T-helper 17 cell (primary cell): ENCODE data around the gene LVRN. TPM values are rescaled to one million over a fixed set of nuclear protein-coding genes. Genes with fewer than 3 reads are reported as not detected.

Experiments used
- ATAC-seq: fragments of 150-1000 bp; cut with Tn5 transposase; 2 replicates; pipeline ENCODE4 v1.10.0; 2021; ENCODE audit warnings: mild to moderate bottlenecking, moderate library complexity
- DNase-seq, 3 donors: peaks; one replicate each; pipeline versions ENCODE4 v3.0.0 to v3.0.0-alpha.2; 2020 to 2021
- H3K9me3 ChIP-seq: one replicate; pipeline ENCODE4 v1.7.0; 2013; ENCODE audit warnings: low read length, mild to moderate bottlenecking; ENCODE audit not compliant: control insufficient read depth, poor library complexity, severe bottlenecking
- H3K27ac Mint-ChIP-seq: one replicate; pipeline ENCODE4 v1.8.0; 2022; ENCODE audit warnings: mild to moderate bottlenecking, moderate library complexity, mixed read lengths
- H3K27me3 Mint-ChIP-seq: one replicate; pipeline ENCODE4 v1.8.0; 2022; ENCODE audit warnings: mixed read lengths
- H3K36me3 Mint-ChIP-seq: one replicate; pipeline ENCODE4 v1.8.0; 2022; ENCODE audit warnings: low read depth, mixed read lengths
- H3K4me1 Mint-ChIP-seq: one replicate; pipeline ENCODE4 v1.8.0; 2022; ENCODE audit warnings: mild to moderate bottlenecking, mixed read lengths
- H3K4me3 Mint-ChIP-seq: one replicate; pipeline ENCODE4 v1.8.0; 2022; ENCODE audit warnings: mild to moderate bottlenecking, moderate library complexity, mixed read lengths
- total RNA-seq, 4 donors: library from RNA in 2 of 4; stranded (reverse) in 2 of 4; gene quantifications; one replicate each; pipeline ENCODE4 v1.2.3 and lab custom pipeline; 2022 to 2026

LVRN gene
- total RNA-seq, 2 donors from 2014 or later: not detected

DNA sequence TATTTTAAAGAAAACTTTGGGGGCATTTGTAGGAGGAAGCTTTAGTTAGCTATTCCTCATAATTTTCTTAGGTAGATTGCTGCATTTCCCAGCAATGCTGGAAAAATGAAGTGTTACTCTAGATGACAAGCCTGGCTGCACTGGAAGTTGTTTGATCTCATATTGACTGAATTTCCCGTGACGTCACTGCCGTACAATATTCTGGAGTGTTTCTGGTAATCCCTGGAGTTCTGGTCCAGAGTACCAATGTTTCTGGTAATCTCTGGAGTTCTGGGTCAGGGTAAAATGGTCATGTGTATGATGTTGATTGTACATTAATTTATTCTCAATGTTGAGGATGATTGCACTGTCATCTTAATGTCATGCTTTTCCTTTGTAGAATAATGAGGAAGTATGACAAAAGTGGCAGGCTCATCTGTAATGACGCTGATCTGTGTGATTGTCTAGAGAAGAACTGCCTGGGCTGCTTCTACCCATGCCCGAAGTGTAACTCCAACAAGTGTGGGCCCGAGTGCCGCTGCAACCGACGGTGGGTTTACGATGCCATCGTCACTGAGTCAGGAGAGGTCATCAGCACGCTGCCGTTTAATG, 96.2 kb downstream of the LVRN start:
- H3K27me3 Mint-ChIP-seq: peaks cover 40% of the 10 kb centered on the region
- H3K27ac Mint-ChIP-seq: no peak overlapping the region
- DNase-seq: no peak
- H3K36me3 Mint-ChIP-seq: peaks cover 3% of the 10 kb centered on the region
- H3K9me3 ChIP-seq: no peaks in the 10 kb centered on the region
- no peak for ATAC-seq
- H3K4me1 Mint-ChIP-seq: no peaks in the 10 kb centered on the region
- no peak overlapping the region for H3K4me3 Mint-ChIP-seq

DNA sequence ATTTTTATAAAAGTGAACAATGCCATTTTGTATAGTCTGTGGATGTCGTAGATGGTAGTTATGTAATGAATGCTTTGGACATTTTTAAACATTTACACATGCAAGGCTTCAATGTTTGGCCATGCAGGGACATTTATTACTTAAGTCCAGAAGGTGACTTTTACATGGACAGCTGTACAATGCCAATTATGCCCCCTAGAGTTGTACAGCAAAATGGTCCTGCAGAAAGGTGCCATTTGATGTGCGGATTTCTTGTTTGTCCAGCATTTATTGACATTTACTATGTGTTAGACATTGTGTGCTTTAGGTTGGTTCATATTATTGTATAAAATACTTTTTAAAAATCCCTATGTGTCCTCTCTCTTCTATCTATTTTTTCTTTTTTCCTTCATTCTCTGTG, 100.1 kb downstream of the LVRN start:
- H3K36me3 Mint-ChIP-seq: peaks cover 4% of the 10 kb centered on the region
- H3K27ac Mint-ChIP-seq: no peak overlapping the region
- peaks cover 44% of the 10 kb centered on the region for H3K27me3 Mint-ChIP-seq
- DNase-seq (no peak), ATAC-seq (no peak)
- no peak overlapping the region for H3K4me3 Mint-ChIP-seq
- H3K9me3 ChIP-seq: no peaks in the 10 kb centered on the region
- no peaks in the 10 kb centered on the region for H3K4me1 Mint-ChIP-seq

DNA sequence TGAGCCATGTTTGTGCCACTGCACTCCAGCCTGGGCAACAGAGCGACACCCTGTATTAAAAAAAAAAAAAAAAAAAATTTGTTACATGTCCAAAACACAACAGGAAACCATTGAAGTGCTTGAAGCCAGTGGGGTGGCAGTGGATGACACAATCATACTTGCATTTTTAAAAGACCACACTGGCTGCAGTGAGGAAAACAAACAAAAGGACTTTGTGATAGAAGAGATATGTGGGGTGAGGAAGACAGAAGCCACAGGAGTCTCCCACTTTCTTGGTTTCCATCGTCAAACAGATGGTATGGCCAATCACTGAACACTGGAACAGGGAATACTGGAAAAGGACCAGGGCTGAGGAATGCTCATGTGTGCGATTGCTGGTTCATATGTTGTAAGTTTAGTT, 101.7 kb downstream of the LVRN start:
- ATAC-seq (no peak), DNase-seq (no peak)
- Mint-ChIP-seq H3K4me1 (no peaks in the 10 kb centered on the region), H3K27me3 (peaks cover 35% of the 10 kb centered on the region), H3K4me3 (no peak overlapping the region), H3K27ac (no peak overlapping the region), H3K36me3 (peaks cover 4% of the 10 kb centered on the region)
- no peaks in the 10 kb centered on the region for H3K9me3 ChIP-seq

DNA sequence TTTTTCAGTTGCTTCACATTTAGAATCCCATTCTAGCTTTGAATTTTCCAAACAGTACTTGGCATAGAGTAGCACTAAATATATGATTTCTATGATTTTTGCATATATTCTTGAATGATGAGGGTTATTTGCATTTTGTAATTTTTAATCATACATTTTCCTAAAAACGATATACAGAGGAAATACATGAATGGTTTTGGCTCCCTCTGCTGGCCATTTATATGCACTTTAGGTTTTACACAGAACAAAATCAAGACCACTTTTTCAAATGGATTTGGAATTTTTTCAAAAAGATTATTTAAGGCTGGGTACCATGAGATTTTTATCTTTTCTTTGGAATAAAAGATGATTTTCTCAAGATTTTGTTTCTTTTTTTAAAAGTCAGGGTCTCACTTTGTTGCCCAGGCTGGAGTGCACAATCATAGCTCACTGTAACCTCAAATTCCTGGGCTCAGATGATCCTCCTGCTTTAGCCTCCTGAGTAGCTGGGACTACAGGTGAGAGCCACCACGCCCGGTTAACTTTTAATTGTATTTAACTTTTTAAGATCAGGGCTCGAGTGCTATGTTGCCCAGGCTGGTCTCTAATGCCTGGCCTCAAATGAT, 105.9 kb downstream of the LVRN start:
- no peaks in the 10 kb centered on the region for H3K4me1 Mint-ChIP-seq
- H3K9me3 ChIP-seq: no peaks in the 10 kb centered on the region
- ATAC-seq (peak; percentile 52), DNase-seq (no peak)
- H3K4me3 Mint-ChIP-seq: no peak overlapping the region
- H3K27me3 Mint-ChIP-seq: peaks cover 35% of the 10 kb centered on the region
- no peak overlapping the region for H3K27ac Mint-ChIP-seq
- peaks cover 4% of the 10 kb centered on the region for H3K36me3 Mint-ChIP-seq

DNA sequence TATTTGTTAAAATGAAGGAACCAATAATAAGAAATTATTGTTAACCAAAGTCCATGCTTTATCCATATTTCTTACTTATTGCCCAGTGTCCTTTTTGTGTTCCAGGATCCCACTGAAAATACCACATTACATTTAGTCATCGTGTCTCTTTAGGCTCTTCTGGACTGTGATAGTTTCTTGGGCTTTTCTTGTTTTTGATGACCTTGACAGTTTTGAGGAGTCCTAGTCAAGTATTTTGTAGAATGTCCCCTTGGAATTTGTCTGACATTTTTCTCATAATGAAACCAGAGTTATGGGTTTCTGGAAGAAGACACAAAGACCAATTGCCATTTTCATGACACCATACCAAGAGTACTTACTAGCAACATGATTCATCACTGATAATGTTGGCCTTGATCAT, 108.9 kb downstream of the LVRN start:
- peaks cover 41% of the 10 kb centered on the region for H3K27me3 Mint-ChIP-seq
- peaks cover 2% of the 10 kb centered on the region for H3K36me3 Mint-ChIP-seq

DNA sequence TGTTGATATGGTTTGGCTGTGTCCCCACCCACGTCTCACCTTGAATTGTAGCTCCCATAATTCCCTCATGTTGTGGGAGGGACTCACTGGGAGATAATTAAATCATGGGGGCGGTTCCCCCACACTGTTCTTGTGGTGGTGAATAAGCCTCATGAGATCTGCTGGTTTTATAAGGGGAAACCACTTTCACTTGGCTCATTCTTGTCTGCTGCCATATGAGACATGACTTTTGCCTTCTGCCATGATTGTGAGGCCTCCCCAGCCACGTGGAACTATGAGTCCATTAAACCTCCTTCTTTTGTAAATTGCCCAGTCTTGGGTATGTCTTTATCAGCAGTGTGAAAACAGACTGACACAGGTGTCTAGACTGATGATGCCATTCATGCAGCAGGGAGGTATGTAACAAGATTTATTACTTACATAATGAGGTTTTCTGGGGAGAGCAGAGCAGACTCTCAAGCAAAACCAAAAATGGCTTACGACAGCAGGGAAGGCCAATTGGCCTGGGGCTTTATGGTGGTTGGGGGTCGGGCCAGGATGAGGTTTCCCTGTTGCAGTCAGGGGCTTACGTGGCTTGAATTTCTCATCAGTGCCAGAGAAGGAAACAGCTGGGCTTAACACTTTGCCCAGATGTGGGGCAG, 113.0 kb downstream of the LVRN start:
- no peaks in the 10 kb centered on the region for H3K9me3 ChIP-seq
- peaks cover 3% of the 10 kb centered on the region for H3K4me1 Mint-ChIP-seq
- H3K27me3 Mint-ChIP-seq: peaks cover 30% of the 10 kb centered on the region
- no peak for DNase-seq
- no peak overlapping the region for H3K4me3 Mint-ChIP-seq
- H3K27ac Mint-ChIP-seq: no peak overlapping the region
- no peak for ATAC-seq
- no peaks in the 10 kb centered on the region for H3K36me3 Mint-ChIP-seq

More for the DNA sequence above, 108.9 kb downstream of the LVRN start:
- ATAC-seq (no peak), DNase-seq (no peak)
- H3K4me3 Mint-ChIP-seq: no peak overlapping the region
- no peak overlapping the region for H3K27ac Mint-ChIP-seq
- no peaks in the 10 kb centered on the region for H3K9me3 ChIP-seq
- H3K4me1 Mint-ChIP-seq: peaks cover 3% of the 10 kb centered on the region

DNA sequence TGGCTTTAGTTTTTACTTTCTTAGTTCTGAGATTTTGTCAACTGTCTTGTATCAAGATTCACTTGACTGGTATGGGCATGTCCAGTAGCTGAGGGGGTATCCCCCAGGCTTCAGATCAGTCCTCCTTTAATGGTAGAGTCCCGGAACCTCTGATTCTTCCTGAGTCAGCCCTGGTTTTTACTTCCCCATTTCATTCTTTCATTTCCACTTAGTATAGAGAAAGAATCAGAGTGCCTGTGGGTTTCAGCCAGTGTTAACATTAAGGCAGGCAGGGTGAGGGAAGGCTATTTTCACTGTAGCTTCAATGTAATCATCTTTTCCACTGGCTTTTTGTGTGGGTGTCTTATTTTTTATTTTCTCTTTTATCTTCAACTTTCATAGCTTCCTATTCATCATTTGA, 114.2 kb downstream of the LVRN start:
- no peaks in the 10 kb centered on the region for H3K9me3 ChIP-seq
- H3K27me3 Mint-ChIP-seq: peaks cover 30% of the 10 kb centered on the region
- H3K27ac Mint-ChIP-seq: no peak overlapping the region
- H3K4me1 Mint-ChIP-seq: peaks cover 5% of the 10 kb centered on the region
- no peak overlapping the region for H3K4me3 Mint-ChIP-seq
- ATAC-seq (peak; percentile 72), DNase-seq (no peak)
- H3K36me3 Mint-ChIP-seq: no peaks in the 10 kb centered on the region

Other genes starting within 250 kb of the LVRN start
- gene CDO1, start 145.8 kb upstream of the LVRN start, total RNA-seq: not detected
- gene ATG12, start 120.9 kb upstream of the LVRN start, total RNA-seq: 10 to 100 TPM; 58.0 to 64.2 TPM
- 10 to 100 TPM; 44.5 to 45.0 TPM for gene AP3S1, start 120.5 kb upstream of the LVRN start, total RNA-seq
- not detected for gene ARL14EPL, start 70.0 kb downstream of the LVRN start, total RNA-seq
- 10 to 100 TPM; 31.3 to 32.5 TPM for gene COMMD10, start 122.5 kb downstream of the LVRN start, total RNA-seq